Smooth muscle cell (in vitro differentiated cells): ENCODE measurements around the gene DPRX. TPM values are rescaled to one million over a fixed set of nuclear protein-coding genes. Genes with fewer than 3 reads are reported as not detected.

Source experiments
- DNase-seq: peaks from one replicate; lab custom pipeline; 2025; ENCODE audit not compliant: unreplicated experiment; lab: John Stamatoyannopoulos, UW
- H2AFZ ChIP-seq: fragments of 200-600 bp; sonication (generic); 2 replicates; pipeline ENCODE4 v1.6.0; 2016; ENCODE audit warnings: antibody characterized with exemption, low read depth, mild to moderate bottlenecking
- H3F3A ChIP-seq: fragments of 200-600 bp; sonication (generic); 2 replicates; pipeline ENCODE4 v1.6.0; 2017; ENCODE audit warnings: antibody characterized with exemption, low read depth
- H3K27ac ChIP-seq: fragments of 200-600 bp; sonication (generic); 2 replicates; pipeline ENCODE4 v1.5.1; 2016; ENCODE audit warnings: low read depth, mild to moderate bottlenecking
- H3K27me3 ChIP-seq: fragments of 200-600 bp; sonication (generic); 2 replicates; pipeline ENCODE4 v1.6.1; 2016; ENCODE audit warnings: low read depth, mild to moderate bottlenecking
- H3K36me3 ChIP-seq: fragments of 200-600 bp; sonication (generic); 2 replicates; pipeline ENCODE4 v1.5.1; 2016; ENCODE audit warnings: low read depth
- H3K4me1 ChIP-seq: fragments of 200-600 bp; sonication (generic); 2 replicates; pipeline ENCODE4 v1.5.1; 2016; ENCODE audit warnings: low read depth
- H3K4me2 ChIP-seq: fragments of 200-600 bp; sonication (generic); 2 replicates; pipeline ENCODE4 v1.6.0; 2016; ENCODE audit warnings: mild to moderate bottlenecking
- H3K4me3 ChIP-seq: fragments of 200-600 bp; sonication (generic); 2 replicates; pipeline ENCODE4 v1.5.1; 2016; ENCODE audit warnings: mild to moderate bottlenecking
- H3K79me2 ChIP-seq: fragments of 200-600 bp; sonication (generic); 2 replicates; pipeline ENCODE4 v1.6.0; 2016; ENCODE audit warnings: low read depth, mild to moderate bottlenecking
- H3K9ac ChIP-seq: fragments of 200-600 bp; sonication (generic); 2 replicates; pipeline ENCODE4 v1.6.0; 2016; ENCODE audit warnings: low read depth
- H3K9me3 ChIP-seq: fragments of 200-600 bp; sonication (generic); replicated peaks from 2 replicates; pipeline ENCODE4 v1.5.1; 2016; ENCODE audit warnings: low read depth
- H4K20me1 ChIP-seq: fragments of 200-600 bp; sonication (generic); 2 replicates; pipeline ENCODE4 v1.6.0; 2016; ENCODE audit warnings: low read depth
- CTCF ChIP-seq: fragments of 200-600 bp; sonication (generic); IDR thresholded peaks from 2 replicates; pipeline ENCODE4 v1.5.1; 2017; ENCODE audit warnings: borderline replicate concordance, mild to moderate bottlenecking, antibody characterized with exemption; ENCODE audit not compliant: insufficient read depth, poor library complexity, severe bottlenecking
- WGBS: methylation state at CpG from one replicate; pipeline ENCODE4 v1.1.7; 2016; ENCODE audit warnings: low lambda C conversion rate; 5-methylcytosine and 5-hydroxymethylcytosine counted together
- polyA plus RNA-seq: library from polyadenylated mRNA; unstranded; fragments of >200 nt; fragmentation: Nextera tagmentation; extraction: Ambion mirVana; gene quantifications from 2 replicates; pipeline ENCODE4 v1.2.1, GENCODE V29; 2016
- total RNA-seq: library from RNA; depleted of rRNA; stranded (reverse); fragments of >200 nt; gene quantifications from 2 replicates; pipeline ENCODE4 v1.2.3, GENCODE V29; 2014

Gene DPRX
- total and polyA plus RNA-seq, 2 experiments from 2014 or later: not detected

GRCh38 chr19:53598361-53598760 is 33.4 kb upstream of the DPRX start:
- no peak for TF ChIP-seq CTCF
- Histone ChIP-seq H3K9me3 (no peaks in the 10 kb centered on the region), H2AFZ (no peak overlapping the region), H3K4me3 (no peak overlapping the region), H3K4me2 (no peak overlapping the region), H3K9ac (no peak overlapping the region), H3K79me2 (no peaks in the 10 kb centered on the region), H3F3A (no peaks in the 10 kb centered on the region), H3K36me3 (no peaks in the 10 kb centered on the region), H4K20me1 (no peaks in the 10 kb centered on the region), H3K27ac (no peak overlapping the region), H3K4me1 (peaks cover 6% of the 10 kb centered on the region), H3K27me3 (no peaks in the 10 kb centered on the region)
- DNase-seq: no peak
- WGBS: 69% methylated on average over 10 of the region's 10 CpGs

GRCh38 chr19:53600217-53600616 is 31.6 kb upstream of the DPRX start:
- WGBS: 92% methylated on average over 4 of the region's 4 CpGs
- Histone ChIP-seq H3K36me3 (no peaks in the 10 kb centered on the region), H3K27me3 (no peaks in the 10 kb centered on the region), H3K79me2 (no peaks in the 10 kb centered on the region), H4K20me1 (no peaks in the 10 kb centered on the region), H3F3A (no peaks in the 10 kb centered on the region), H3K27ac (no peak overlapping the region), H3K4me1 (peaks cover 2% of the 10 kb centered on the region), H3K4me2 (no peak overlapping the region), H3K9ac (no peak overlapping the region), H3K4me3 (no peak overlapping the region), H2AFZ (no peak overlapping the region), H3K9me3 (no peaks in the 10 kb centered on the region)
- no peak for DNase-seq
- no peak for TF ChIP-seq CTCF

- no peaks in the 10 kb centered on the region for H3K79me2 ChIP-seq
- H3K4me3 ChIP-seq: no peak overlapping the region
- H3K4me2 ChIP-seq: no peak overlapping the region
- no peaks in the 10 kb centered on the region for H3F3A ChIP-seq
- no peaks in the 10 kb centered on the region for H3K9me3 ChIP-seq
- H3K27me3 ChIP-seq: no peaks in the 10 kb centered on the region
- no peaks in the 10 kb centered on the region for H3K36me3 ChIP-seq
- DNase-seq: no peak
- H3K27ac ChIP-seq: no peak overlapping the region
- no peaks in the 10 kb centered on the region for H4K20me1 ChIP-seq
- H3K9ac ChIP-seq: no peak overlapping the region
- H2AFZ ChIP-seq: no peak overlapping the region
- WGBS: 94% methylated on average over 15 of the region's 15 CpGs
- no peaks in the 10 kb centered on the region for H3K4me1 ChIP-seq
- no peak for TF ChIP-seq CTCF
Observed at GRCh38 chr19:53606031-53606430, 25.8 kb upstream of the DPRX start.

GRCh38 chr19:53608381-53608780 is 23.4 kb upstream of the DPRX start:
- TF ChIP-seq CTCF: no peak
- Histone ChIP-seq H3K4me1 (peaks cover 7% of the 10 kb centered on the region), H4K20me1 (no peaks in the 10 kb centered on the region), H3K36me3 (no peaks in the 10 kb centered on the region), H3K9me3 (no peaks in the 10 kb centered on the region), H2AFZ (no peak overlapping the region), H3K9ac (no peak overlapping the region), H3K4me3 (no peak overlapping the region), H3K4me2 (no peak overlapping the region), H3K27ac (no peak overlapping the region), H3K27me3 (no peaks in the 10 kb centered on the region), H3F3A (no peaks in the 10 kb centered on the region), H3K79me2 (no peaks in the 10 kb centered on the region)
- no peak for DNase-seq
- 89% methylated on average over 12 of the region's 12 CpGs for WGBS
